Measurements from ENCODE around the gene EFCAB14. TPM values are rescaled to one million over a fixed set of nuclear protein-coding genes. Genes with fewer than 3 reads are reported as not detected.

EFCAB14 gene
- total RNA-seq, 1 donor from 2014 or later: 41.5 TPM

DNA sequence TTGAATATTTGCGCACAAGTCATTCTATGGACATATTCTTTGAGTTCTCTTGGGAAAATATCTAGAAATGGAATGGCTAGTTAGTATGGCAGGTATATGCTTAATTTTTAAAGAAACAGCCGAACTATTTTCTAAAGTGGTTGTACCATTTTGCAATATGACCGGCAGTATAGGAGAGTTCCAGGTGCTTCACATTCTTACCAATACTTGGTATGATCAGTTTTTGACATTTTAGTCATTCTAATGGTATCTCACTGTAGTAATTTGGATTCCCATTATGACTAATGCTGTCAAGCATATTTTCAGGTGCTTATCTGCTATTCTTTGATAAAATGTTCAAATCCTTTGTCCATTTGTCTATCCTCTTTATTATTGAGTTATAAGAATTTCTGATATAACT lies 71.3 kb downstream of the EFCAB14 start:
- no peak for DNase-seq (ENCODE audit: low read depth)
- no peak overlapping the region for H3K4me3 ChIP-seq (ENCODE audit: low read depth, low read length)
- TF ChIP-seq CTCF (conservative IDR thresholded peaks at IDR 0.05; ENCODE audit: low read depth, low read length): no peak

DNA sequence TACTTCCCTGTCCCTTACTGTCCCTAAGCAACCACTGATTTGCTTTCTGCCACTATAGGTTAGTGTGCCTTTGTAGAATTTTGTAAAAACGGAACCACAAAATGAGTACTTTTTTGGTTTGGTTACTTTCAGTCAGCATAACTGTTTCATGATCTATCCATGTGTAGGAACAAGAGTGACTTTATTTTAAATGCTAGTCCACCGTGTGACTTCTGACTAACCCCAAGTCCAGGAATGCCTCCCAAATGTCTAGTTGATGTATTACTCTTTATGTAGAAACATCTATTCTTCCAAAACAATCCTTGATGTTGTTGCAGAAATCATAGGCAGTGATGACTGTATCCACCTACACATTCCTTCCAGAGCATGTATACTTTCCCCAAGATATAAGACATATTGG lies 72.1 kb downstream of the EFCAB14 start:
- H3K4me3 ChIP-seq (ENCODE audit: low read depth, low read length): no peak overlapping the region
- DNase-seq (ENCODE audit: low read depth): no peak
- TF ChIP-seq CTCF (conservative IDR thresholded peaks at IDR 0.05; ENCODE audit: low read depth, low read length): no peak

DNA sequence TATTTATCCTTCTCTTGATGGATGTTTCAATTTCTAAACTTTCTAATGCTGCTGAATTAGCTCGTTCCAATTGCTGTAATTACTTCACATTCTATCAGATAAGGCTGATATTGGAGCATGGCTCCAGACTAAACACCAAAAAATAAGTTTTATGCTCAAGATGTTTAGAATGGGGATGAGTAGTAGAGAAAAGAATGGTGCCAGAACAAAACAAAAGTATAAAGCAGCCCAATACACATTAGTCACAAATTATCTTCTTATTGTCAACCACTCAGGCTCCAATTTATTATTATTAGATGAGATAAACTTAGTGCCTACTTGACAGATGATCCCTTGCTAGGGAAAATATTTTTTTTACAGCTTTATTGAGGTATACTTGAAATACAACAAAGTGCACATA lies 72.6 kb downstream of the EFCAB14 start:
- H3K4me3 ChIP-seq (ENCODE audit: low read depth, low read length): no peak overlapping the region
- no peak for TF ChIP-seq CTCF (conservative IDR thresholded peaks at IDR 0.05; ENCODE audit: low read depth, low read length)
- DNase-seq (ENCODE audit: low read depth): no peak

DNA sequence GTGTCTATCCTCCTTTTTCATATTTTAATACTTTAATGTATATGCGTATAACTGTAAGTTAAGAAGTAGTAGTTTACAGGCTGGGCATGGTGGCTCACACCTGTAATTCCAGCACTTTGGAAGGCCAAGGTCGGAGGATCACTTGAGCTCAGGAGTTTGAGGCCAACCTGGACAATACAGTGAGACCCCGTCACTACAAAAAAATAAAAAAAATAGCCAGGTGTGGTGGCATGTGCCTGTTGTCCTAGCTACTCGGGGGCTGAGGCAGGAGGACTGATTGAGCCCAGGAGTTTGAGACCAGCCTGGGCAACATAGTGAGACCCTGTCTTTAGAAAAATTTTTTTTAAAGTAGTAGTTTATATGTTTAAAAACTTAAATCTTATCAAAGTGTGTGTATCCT lies 73.1 kb downstream of the EFCAB14 start:
- DNase-seq (ENCODE audit: low read depth): no peak
- no peak for TF ChIP-seq CTCF (conservative IDR thresholded peaks at IDR 0.05; ENCODE audit: low read depth, low read length)
- H3K4me3 ChIP-seq (ENCODE audit: low read depth, low read length): no peak overlapping the region

DNA sequence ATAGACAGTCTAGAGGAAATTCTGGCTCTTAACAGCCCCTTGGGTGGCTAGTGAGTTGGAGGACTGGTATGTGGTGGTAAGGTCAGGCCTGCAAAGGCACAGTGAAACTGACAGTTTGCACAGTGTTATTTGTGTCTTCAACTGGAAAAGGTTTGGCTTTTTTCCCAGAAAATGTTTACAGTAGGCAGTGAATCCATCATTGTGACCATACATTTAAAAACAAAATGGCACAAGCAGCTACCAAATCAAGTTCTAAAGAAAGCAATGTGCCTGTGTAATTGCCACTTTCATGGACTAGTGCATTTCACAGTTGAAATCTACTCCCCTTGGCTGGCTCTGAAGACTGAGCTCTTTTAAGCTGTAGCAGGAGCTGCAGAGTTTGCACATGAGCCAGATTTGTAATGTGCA lies 75.5 kb downstream of the EFCAB14 start:
- DNase-seq (ENCODE audit: low read depth): peak; percentile 63
- H3K4me3 ChIP-seq (ENCODE audit: low read depth, low read length): no peak overlapping the region
- no peak for TF ChIP-seq CTCF (conservative IDR thresholded peaks at IDR 0.05; ENCODE audit: low read depth, low read length)

GRCh38 chr1:46642115-46642680 lies 76.7 kb downstream of the EFCAB14 start:
- no peak overlapping the region for H3K4me3 ChIP-seq (ENCODE audit: low read depth, low read length)
- no peak for DNase-seq (ENCODE audit: low read depth)
- no peak for TF ChIP-seq CTCF (conservative IDR thresholded peaks at IDR 0.05; ENCODE audit: low read depth, low read length)

- no peak for DNase-seq (ENCODE audit: low read depth)
- TF ChIP-seq CTCF (conservative IDR thresholded peaks at IDR 0.05; ENCODE audit: low read depth, low read length): no peak
- H3K4me3 ChIP-seq (ENCODE audit: low read depth, low read length): no peak overlapping the region
Measured at GRCh38 chr1:46639547-46639946, 79.4 kb downstream of the EFCAB14 start.
